K562 (cell line): ENCODE measurements around the gene CEP68. TPM values are rescaled to one million over a fixed set of nuclear protein-coding genes. Genes with fewer than 3 reads are reported as not detected.

Experiments
- ATAC-seq: fragments of 200-7000 bp; cut with Tn5 transposase; 3 replicates; pipeline ENCODE4 v1.9.1; 2020; ENCODE audit warnings: moderate library complexity
- BruUV-seq: library from RNA; stranded (reverse); fragments of 400-500 nt; replicated peaks from 2 replicates; lab custom pipeline; 2021; lab: Mats Ljungman, UMichigan
- CTCF ChIA-PET: fragments of 300-600 bp; formaldehyde crosslinking; extraction: SDS; loops from one replicate; lab custom pipeline; 2021; ENCODE audit warnings: low intra/inter-chr PET ratio; lab: Yijun Ruan, JAX
- POLR2A ChIA-PET: fragments of 300-600, 350-650 bp; sonication (Branson Sonifier 250); formaldehyde crosslinking; extraction: SDS; loops from one replicate; lab custom pipeline; 2021; ENCODE audit warnings: antibody characterized with exemption, inconsistent platforms; lab: Yijun Ruan, JAX
- DNase-seq, 4 experiments: peaks; one replicate each; pipeline versions ENCODE4 v3.0.0 to v3.0.0-alpha.2; 2011 to 2018; ENCODE audit warnings: low spot score in 3 of 4, mixed read lengths in 3 of 4; ENCODE audit errors: extremely low read depth in 1 of 4
- FAIRE-seq: peaks from 2 replicates; lab custom pipeline; 2011; peaks lifted over from hg19 to GRCh38; lab: Jason Lieb, UNC
- H2AFZ ChIP-seq: 2 replicates; pipeline ENCODE4 v1.6.0; 2011; ENCODE audit warnings: low read depth, low read length, control low read depth, inconsistent platforms
- H3K27ac ChIP-seq: fragments of 200-600 bp; 3 replicates; pipeline ENCODE4 v1.8.0; 2011; ENCODE audit warnings: low read depth, mild to moderate bottlenecking, control low read depth, inconsistent platforms, low read length, moderate library complexity, mixed read lengths; ENCODE audit errors: extremely low read depth
- H3K27me3 ChIP-seq, 2 experiments: fragments of 300-600 bp in 1 of 2; 2 replicates in 1 of 2; 3 replicates in 1 of 2; pipeline versions ENCODE4 v1.6.0 to v1.8.0; 2011; ENCODE audit warnings: inconsistent platforms in 2 of 2, low read length in 2 of 2, mild to moderate bottlenecking in 1 of 2, mixed read lengths in 1 of 2, moderate library complexity in 1 of 2; ENCODE audit not compliant: control insufficient read depth in 2 of 2, insufficient read depth in 2 of 2
- H3K36me3 ChIP-seq: fragments of 300-600 bp; 3 replicates; pipeline ENCODE4 v1.8.0; 2011; ENCODE audit warnings: mild to moderate bottlenecking, low read length, inconsistent platforms; ENCODE audit not compliant: control insufficient read depth, insufficient read depth
- H3K4me1 ChIP-seq, 2 experiments: fragments of 200-600 bp in 1 of 2; replicated peaks in 1 of 2; 2 replicates in 1 of 2; 3 replicates in 1 of 2; pipeline versions ENCODE4 v1.5.1 to v1.8.0; 2011; ENCODE audit warnings: inconsistent platforms in 2 of 2, low read length in 2 of 2, mild to moderate bottlenecking in 1 of 2, mixed read lengths in 1 of 2, moderate library complexity in 1 of 2; ENCODE audit not compliant: control insufficient read depth in 2 of 2, insufficient read depth in 2 of 2
- H3K4me2 ChIP-seq: 2 replicates; pipeline ENCODE4 v1.6.1; 2011; ENCODE audit warnings: low read length, control low read depth, inconsistent platforms, mixed read lengths; ENCODE audit not compliant: insufficient read depth
- H3K4me3 ChIP-seq: fragments of 200-600 bp; sonication (generic), shearing (Covaris generic); 2 replicates; pipeline ENCODE4 v1.5.1; 2016; ENCODE audit warnings: control low read depth, inconsistent platforms
- H3K79me2 ChIP-seq: fragments of 200-600 bp; 3 replicates; pipeline ENCODE4 v1.8.0; 2011; ENCODE audit warnings: low read length, inconsistent platforms; ENCODE audit not compliant: control insufficient read depth, insufficient read depth
- H3K9ac ChIP-seq, 2 experiments: 2 replicates each; pipeline versions ENCODE4 v1.6.0 to v1.6.1; 2011; ENCODE audit warnings: low read depth in 2 of 2, low read length in 2 of 2, control low read depth in 1 of 2, inconsistent platforms in 1 of 2, mild to moderate bottlenecking in 1 of 2, mixed read lengths in 1 of 2; ENCODE audit not compliant: insufficient read depth in 1 of 2
- H3K9me1 ChIP-seq: one replicate; pipeline ENCODE4 v1.6.0; 2011; ENCODE audit warnings: inconsistent platforms, mild to moderate bottlenecking, low read length, moderate library complexity; ENCODE audit not compliant: control insufficient read depth, insufficient read depth
- H3K9me3 ChIP-seq: replicated peaks from 2 replicates; pipeline ENCODE4 v1.5.1; 2011; ENCODE audit warnings: low read depth, low read length, inconsistent platforms; ENCODE audit not compliant: control insufficient read depth, insufficient read depth
- H4K20me1 ChIP-seq: replicated peaks from 2 replicates; pipeline ENCODE4 v1.6.1; 2011; ENCODE audit warnings: low read length, inconsistent platforms, mixed read lengths; ENCODE audit not compliant: control insufficient read depth, insufficient read depth
- BCL6 ChIP-seq: fragments of 250-450 bp; sonication (Bioruptor Pico); IDR thresholded peaks from 2 replicates; pipeline ENCODE4 v1.4.0; 2020
- CHAMP1 ChIP-seq: fragments of 450-650 bp; IDR thresholded peaks from 2 replicates; pipeline ENCODE4 v1.6.1; 2016; ENCODE audit warnings: mild to moderate bottlenecking
- E2F1 ChIP-seq: sonication (generic); formaldehyde crosslinking; IDR thresholded peaks from 2 replicates; pipeline ENCODE4 v1.8.1; 2023; ENCODE audit warnings: mild to moderate bottlenecking, missing genetic modification reagents, moderate library complexity
- E2F3 ChIP-seq: fragments of 250-450 bp; sonication (Bioruptor Pico); IDR thresholded peaks from 2 replicates; pipeline ENCODE4 v1.4.0; 2020; ENCODE audit warnings: mild to moderate bottlenecking
- HOMEZ ChIP-seq: fragments of 250-450 bp; sonication (Bioruptor Pico); IDR thresholded peaks from 2 replicates; pipeline ENCODE4 v1.4.0; 2020; ENCODE audit warnings: mild to moderate bottlenecking, moderate library complexity
- MEF2D ChIP-seq: conservative IDR thresholded peaks from 2 replicates; pipeline ENCODE4 v1.6.1; 2016; ENCODE audit warnings: low read depth, missing genetic modification characterization, missing compliant biosample characterization
- RAD21 ChIP-seq, 2 experiments: fragments of 250-450 bp in 1 of 2; fragments of 450-650 bp in 1 of 2; sonication (Bioruptor Pico) in 1 of 2; formaldehyde crosslinking in 1 of 2; IDR thresholded peaks in 1 of 2; conservative IDR thresholded peaks in 1 of 2; 2 replicates each; pipeline versions ENCODE4 v1.4.0 to v1.8.0; 2020 to 2022; ENCODE audit warnings: mild to moderate bottlenecking in 2 of 2, moderate library complexity in 1 of 2
- RBM39 ChIP-seq: fragments of 200-400 bp; formaldehyde crosslinking; optimal IDR thresholded peaks from 2 replicates; pipeline ENCODE3; 2018; ENCODE audit warnings: low read depth, low read length
- TCF15 ChIP-seq: fragments of 250-450 bp; sonication (Bioruptor Pico); IDR thresholded peaks from 2 replicates; pipeline ENCODE4 v1.8.0; 2022; ENCODE audit warnings: moderate library complexity, mild to moderate bottlenecking, inconsistent platforms
- TFE3 ChIP-seq: fragments of 450-650 bp; formaldehyde crosslinking; IDR thresholded peaks from 2 replicates; pipeline ENCODE4 v1.4.0; 2020; ENCODE audit warnings: mild to moderate bottlenecking, mixed read lengths
- XRCC4 ChIP-seq: IDR thresholded peaks from one replicate; pipeline ENCODE4 v1.6.1; 2011; ENCODE audit not compliant: insufficient read depth, insufficient read length; ENCODE audit errors: extremely low read depth
- ZNF217 ChIP-seq: sonication (generic); formaldehyde crosslinking; IDR thresholded peaks from 2 replicates; pipeline ENCODE4 v1.8.0; 2022; ENCODE audit warnings: mild to moderate bottlenecking, missing genetic modification reagents
- ZNF639 ChIP-seq, 2 experiments: fragments of 200-800 bp in 1 of 2; sonication (Bioruptor generic) in 1 of 2; sonication (generic) in 1 of 2; formaldehyde crosslinking in 1 of 2; IDR thresholded peaks in 1 of 2; conservative IDR thresholded peaks in 1 of 2; 2 replicates each; pipeline versions ENCODE4 v1.5.0 to v1.6.1; 2016 to 2020; ENCODE audit warnings: missing compliant biosample characterization in 1 of 2, missing genetic modification characterization in 1 of 2, missing genetic modification reagents in 1 of 2
- WGBS: fragments of 100-300 bp; shearing (Covaris generic); methylation state at CpG from one replicate; pipeline ENCODE4 v1.1.6; 2016; ENCODE audit warnings: low coverage, mixed read lengths; ENCODE audit not compliant: insufficient coverage; ENCODE audit errors: missing lambda C conversion rate; 5-methylcytosine and 5-hydroxymethylcytosine counted together
- in situ Hi-C: fragments of 300-500 bp; cut with MboI; formaldehyde crosslinking; loops from 4 replicates; pipeline ENCODE4 v1.15.0; 2018; ENCODE audit warnings: inconsistent platforms, mixed read lengths
- intact Hi-C: fragments of 100-400 bp; cut with micrococcal nuclease; formaldehyde crosslinking; loops from 2 replicates; pipeline ENCODE4 v1.14.2; 2022
- polyA plus RNA-seq, 8 experiments: library from polyadenylated mRNA; depleted of rRNA in 4 of 8; stranded (reverse) in 5 of 8; unstranded in 3 of 8; fragments of >200 nt; fragmentation: Nextera tagmentation in 2 of 8; fragmentation: Illumina TruSeq in 1 of 8; extraction: Ambion mirVana in 2 of 8; extraction: Trizol in 1 of 8; gene quantifications; 2 replicates each; pipeline versions ENCODE4 v1.2.1 to v1.2.3, GENCODE V29; 2011 to 2014; ENCODE audit warnings: inconsistent platforms in 1 of 8, missing spikeins in 1 of 8
- total RNA-seq, 7 experiments: library from RNA; depleted of rRNA in 6 of 7; stranded (reverse); fragments of >200 nt in 6 of 7; fragmentation: Illumina TruSeq in 2 of 7; extraction: Trizol in 2 of 7; gene quantifications; 2 replicates each; pipeline versions ENCODE4 v1.2.1 to v1.2.3, GENCODE V29; 2011 to 2021; ENCODE audit warnings: low replicate concordance in 1 of 7

CEP68 gene
- total and polyA plus RNA-seq, 9 of the 15 experiments (the other 6 are each of a cell fraction or from before 2014, with no cell fraction given), result 1.4 to 8.5 (median 5.2) TPM

GRCh38 chr2:65059071-65059470 lies 2.9 kb downstream of the CEP68 start:
- Histone ChIP-seq H3K36me3 (no peaks in the 10 kb centered on the region; the same call in 2 of the 3 replicates), H3K27me3 (no peaks in the 10 kb centered on the region), H3K4me2 (no peak overlapping the region), H3K9me1 (no peaks in the 10 kb centered on the region), H3K4me1 (peaks cover 21 to 47% of the 10 kb centered on the region in 2 experiments), H2AFZ (no peak overlapping the region), H4K20me1 (peaks cover 10% of the 10 kb centered on the region), H3K27ac (no peak overlapping the region), H3K4me3 (no peak overlapping the region), H3K9me3 (no peaks in the 10 kb centered on the region), H3K79me2 (peaks cover 37% of the 10 kb centered on the region), H3K9ac (no peak overlapping the region)
- no peak for FAIRE-seq
- no peak for ATAC-seq
- in situ Hi-C loops (no loop called here), intact Hi-C loops (no loop called here)
- ChIA-PET POLR2A (interaction anchor here (0.7 to 0.8 kb wide), 2 partner anchors 17 to 27 kb away, joined by 3 read pairs; no protein-coding TSS in a partner anchor), CTCF (no interaction called here)
- no peak for DNase-seq
- no TSS peak for BruUV-seq
- WGBS, result 100% methylated on average over 1 of the region's 1 CpG
- TF ChIP-seq CHAMP1, result no peak
- no peak for TF ChIP-seq E2F1
- TF ChIP-seq RAD21 (CRISPR knock-in tag; conservative IDR thresholded peaks at IDR 0.05 in 1 of 2, IDR thresholded peaks at IDR 0.05 in 1 of 2), result no peak
- TF ChIP-seq ZNF217 (CRISPR knock-in tag), result no peak
- TF ChIP-seq ZNF639 (CRISPR knock-in tag; conservative IDR thresholded peaks at IDR 0.05 in 1 of 2, IDR thresholded peaks at IDR 0.05 in 1 of 2), result no peak
- TF ChIP-seq MEF2D (tag), result no peak
- TF ChIP-seq HOMEZ (CRISPR knock-in tag), result no peak
- no peak for TF ChIP-seq XRCC4
- TF ChIP-seq TFE3 (CRISPR knock-in tag), result no peak
- TF ChIP-seq RBM39, result no peak
- TF ChIP-seq E2F3 (CRISPR knock-in tag), result no peak
- TF ChIP-seq TCF15, result no peak
- no peak for TF ChIP-seq BCL6
